ELF-1 (cell line): Measurements from ENCODE around the gene MRAP.
A peak's percentile ranks its signal among the peaks of the same experiment; 100 is the strongest.
"Not testable (repeated sequence)": the region's sequence is repeated elsewhere in the genome, so short reads cannot be mapped to it uniquely, and the experiment has no call there.

Experiments
- DNase-seq: peaks from one replicate; pipeline ENCODE4 v3.0.0-alpha.2; 2016; ENCODE audit warnings: low read depth, low spot score

MRAP gene

DNA sequence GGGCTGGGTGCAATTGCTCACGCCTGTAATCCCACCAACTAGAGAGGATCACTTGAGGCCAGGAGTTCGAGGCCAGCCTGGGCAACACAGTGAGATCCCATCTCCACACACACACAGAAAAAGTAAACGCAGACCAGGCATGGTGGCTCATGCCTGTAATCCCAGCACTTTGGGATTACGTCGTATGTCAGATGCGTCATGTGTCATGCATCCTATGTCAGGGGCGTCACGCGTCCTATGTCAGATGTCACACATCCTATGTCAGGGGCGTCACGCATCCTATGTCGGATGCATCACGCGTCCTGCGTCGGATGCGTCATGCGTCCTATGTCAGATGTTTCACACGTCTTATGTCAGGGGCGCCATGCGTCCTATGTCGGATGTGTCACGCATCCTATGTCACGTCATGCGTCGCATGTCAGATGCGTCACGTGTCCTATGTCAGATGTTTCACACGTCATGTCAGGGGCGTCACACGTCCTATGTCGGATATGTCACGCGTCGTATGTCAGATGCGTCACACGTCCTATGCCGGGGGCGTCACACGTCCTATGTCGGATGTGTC lies 1.5 kb downstream of the MRAP start:
- no peak for DNase-seq

DNA sequence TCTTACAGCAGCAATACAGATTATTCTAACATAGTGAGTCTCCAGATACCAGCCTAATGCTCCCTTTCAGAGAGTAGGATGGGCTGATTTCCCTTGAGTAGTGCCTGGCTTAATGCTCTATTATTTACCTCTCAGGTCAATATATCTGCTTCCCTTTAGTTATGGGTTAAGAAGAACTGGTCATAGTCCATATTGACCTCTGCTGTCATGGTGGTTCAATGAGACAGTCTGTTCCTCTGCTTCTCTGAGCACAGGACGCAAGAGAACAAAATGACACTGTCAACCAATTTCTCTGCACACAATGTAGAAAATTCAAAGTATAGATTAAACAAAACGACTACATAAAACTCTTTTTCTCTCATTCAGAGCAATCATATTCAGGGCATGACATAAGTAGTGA lies 2.9 kb downstream of the MRAP start:
- DNase-seq = no peak

GRCh38 chr21:32302560-32302959 lies 3.9 kb downstream of the MRAP start:
- no peak for DNase-seq

DNA sequence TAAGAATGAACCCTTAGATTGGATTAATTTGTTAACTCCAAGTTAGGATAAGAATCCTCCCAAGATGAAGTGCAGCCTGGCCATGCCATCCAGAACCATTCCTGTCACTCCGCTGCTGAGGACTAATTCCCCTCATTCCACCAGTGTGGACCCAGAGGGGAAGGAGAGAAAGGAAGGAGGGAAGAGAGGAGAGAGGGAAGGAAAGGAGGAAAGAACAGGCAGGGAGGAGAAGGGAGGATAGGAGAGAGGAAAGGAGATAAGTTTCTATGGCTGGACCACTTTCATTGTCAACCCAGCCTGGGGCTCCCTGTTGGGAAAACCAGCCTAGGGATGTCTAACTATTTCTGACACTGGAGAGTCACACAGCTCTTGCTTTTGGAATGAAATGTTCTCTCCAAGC lies 4.7 kb downstream of the MRAP start:
- no peak for DNase-seq

- no peak for DNase-seq
Observed at GRCh38 chr21:32304998-32305397, 6.3 kb downstream of the MRAP start.

DNA sequence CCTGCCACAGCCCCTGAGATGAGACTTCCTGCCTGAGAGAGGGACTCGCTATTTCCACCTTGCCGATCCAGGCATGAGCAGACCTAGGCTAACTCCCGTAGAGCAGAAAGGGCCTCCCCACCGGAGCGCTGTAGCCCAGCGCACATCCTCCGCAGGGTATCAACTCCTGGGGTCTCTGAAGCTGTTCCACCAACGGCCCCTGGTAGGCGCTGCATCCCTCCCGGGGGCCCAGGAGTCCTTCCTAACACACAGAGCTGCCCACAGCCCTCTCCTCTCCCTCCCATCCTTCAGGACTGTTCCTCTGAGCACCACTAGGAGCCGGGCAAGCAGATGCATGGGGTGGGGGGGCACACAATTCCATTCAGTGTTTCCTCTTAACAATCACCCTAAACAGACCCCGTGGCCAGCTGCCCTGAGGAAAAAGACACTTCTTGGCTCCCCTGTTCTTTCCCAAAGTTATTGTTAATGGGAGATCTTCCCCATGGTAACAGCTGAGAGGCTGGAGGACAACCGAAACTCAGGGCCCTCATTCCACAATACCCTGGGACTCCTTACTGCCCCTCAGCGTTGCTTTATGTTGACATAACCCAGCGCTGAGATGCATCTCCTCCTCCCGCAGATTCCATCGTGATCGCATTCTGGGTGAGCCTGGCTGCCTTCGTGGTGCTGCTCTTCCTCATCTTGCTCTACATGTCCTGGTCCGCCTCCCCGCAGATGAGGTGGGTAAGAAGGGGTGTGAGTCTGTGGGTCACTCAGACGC lies 7.5 kb downstream of the MRAP start:
- peak; percentile 92 for DNase-seq

DNA sequence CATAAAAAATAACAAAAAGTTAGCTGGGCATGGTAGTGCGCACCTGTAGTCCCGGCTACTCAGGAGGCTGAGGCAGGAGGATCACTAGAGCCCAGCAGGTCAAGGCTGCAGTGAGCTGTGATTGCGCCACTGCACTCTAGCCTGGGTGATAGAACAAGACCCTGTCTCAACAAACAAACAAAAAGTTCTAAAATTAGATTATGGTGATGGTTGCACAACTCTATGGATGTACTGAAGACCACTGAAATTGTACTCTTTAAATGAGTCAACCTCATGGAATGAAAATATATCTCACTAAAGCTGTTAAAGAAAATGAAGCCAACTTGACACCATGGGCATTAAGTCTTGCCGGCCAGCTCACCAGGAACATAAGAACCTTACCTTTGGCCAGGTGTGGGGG lies 9.1 kb downstream of the MRAP start:
- no peak for DNase-seq

- no peak for DNase-seq
Observed at GRCh38 chr21:32308696-32309095, 10.0 kb downstream of the MRAP start.

GRCh38 chr21:32309906-32310460 lies 11.3 kb downstream of the MRAP start:
- DNase-seq = peak; percentile 63

- DNase-seq = not testable (repeated sequence)
Observed at GRCh38 chr21:32310976-32311375, 12.3 kb downstream of the MRAP start.

DNA sequence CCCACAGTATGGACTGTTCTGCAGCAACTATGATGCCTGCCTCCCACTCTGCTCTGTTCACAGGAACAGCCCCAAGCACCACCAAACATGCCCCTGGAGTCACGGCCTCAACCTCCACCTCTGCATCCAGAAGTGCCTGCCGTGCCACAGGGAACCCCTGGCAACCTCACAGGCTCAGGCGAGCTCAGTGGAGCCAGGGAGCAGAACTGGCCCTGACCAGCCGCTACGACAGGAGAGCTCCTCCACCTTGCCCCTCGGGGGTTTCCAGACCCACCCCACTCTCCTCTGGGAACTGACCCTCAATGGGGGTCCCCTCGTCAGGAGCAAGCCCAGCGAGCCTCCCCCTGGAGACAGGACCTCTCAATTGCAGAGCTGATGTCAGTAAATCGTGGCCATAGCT lies 13.0 kb downstream of the MRAP start:
- DNase-seq = no peak

- no peak for DNase-seq
Observed at GRCh38 chr21:32312326-32312725, 13.7 kb downstream of the MRAP start.

GRCh38 chr21:32312976-32313375 lies 14.3 kb downstream of the MRAP start:
- DNase-seq = no peak

DNA sequence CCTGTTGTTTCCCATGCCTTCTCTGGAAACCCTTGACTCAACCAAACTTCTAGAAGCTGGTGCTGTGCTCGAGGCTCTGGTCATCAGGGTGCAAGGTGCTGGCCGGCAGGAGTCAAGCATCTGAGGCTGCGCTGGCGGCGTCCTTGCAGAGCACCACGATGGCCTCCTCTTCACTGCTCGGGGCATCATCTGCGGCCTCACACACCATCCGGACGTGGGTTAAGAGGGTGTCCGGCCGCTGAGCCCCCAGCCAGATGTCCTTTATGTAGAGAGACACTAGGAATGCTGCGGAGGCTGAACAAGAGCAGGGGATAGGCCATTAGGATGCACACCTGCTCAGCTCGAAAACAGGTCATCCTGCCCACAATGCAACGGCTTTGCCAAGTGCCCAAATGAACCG lies 16.2 kb downstream of the MRAP start:
- DNase-seq = no peak

DNA sequence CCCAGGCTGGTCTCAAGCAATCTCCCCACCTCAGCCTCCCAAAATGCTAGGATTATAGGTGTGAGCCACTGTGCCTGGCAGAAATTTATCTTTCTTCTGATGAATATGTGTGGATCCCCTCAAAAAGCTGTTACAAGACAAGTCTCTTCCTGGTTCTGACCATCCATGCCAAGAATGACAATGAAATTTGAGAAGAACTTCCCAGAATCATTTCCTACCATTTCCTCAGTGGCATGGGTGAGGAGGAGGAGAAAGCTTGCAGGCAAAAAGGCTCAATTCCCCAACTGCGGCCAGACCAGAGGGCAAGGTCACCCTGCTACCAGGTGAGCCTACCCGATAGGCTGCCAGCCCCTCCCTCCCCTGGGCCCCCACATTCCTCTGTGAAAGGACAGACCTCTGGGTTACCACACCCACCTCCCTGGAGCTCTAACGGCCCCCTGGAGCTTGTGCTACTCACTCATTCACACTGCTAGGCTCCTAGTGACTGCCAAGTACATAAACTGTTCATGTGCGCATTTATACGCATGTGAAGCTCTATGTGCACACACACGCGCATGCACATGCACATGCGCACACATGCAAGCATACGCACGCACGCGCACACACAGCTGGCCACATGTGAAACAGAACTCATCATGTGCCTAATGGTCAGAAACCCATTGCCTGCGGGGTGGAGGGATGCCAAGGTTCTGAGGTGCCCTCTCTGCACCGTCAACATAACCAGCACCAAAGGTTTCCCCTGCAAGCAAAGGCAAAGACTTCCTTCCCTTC lies 17.0 kb downstream of the MRAP start:
- DNase-seq = no peak

- DNase-seq = no peak
Observed at GRCh38 chr21:32316361-32317215, 17.9 kb downstream of the MRAP start.

- DNase-seq = no peak
Observed at GRCh38 chr21:32317726-32318125, 19.1 kb downstream of the MRAP start.

- DNase-seq = no peak
Observed at GRCh38 chr21:32319012-32319411, 20.4 kb downstream of the MRAP start.

GRCh38 chr21:32320059-32320458 lies 21.4 kb downstream of the MRAP start:
- DNase-seq = no peak

DNA sequence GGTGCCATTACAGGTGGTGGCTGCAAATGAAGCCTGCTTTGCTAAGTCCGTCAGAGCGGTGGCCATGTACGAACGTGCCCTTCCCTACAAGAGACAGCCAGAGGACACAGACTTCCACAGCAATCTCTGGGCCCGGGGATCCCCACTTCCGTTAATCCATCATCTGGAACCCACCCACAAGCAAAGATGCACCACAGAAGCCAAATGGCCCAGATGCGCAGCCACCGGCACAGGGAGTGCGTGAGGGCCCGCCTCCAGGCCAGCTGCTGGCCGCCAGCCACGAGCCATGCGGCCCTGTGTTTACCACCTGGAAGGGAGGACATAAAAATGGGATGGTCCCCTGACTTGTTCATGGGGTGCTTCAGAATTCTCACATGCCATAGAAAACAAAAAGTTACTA lies 22.1 kb downstream of the MRAP start:
- no peak for DNase-seq

DNA sequence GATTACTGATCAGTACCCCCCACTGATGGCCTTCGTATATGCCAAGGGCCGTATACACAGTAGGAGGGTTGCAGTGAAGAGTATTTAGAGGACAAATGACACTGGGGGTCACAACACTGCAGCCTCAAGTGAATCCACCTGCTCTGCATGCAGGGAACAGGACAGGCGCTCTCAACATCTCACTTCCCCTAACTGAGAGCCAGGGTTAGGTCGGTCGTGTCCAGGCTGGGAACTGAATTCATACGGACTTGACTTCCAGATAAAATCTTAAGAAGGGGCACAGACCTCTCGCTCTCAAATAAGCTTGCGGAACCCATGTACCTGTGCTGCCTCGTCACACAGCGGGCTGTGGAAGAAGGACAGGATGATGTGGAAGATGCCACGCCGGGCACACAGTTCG lies 22.8 kb downstream of the MRAP start:
- no peak for DNase-seq

DNA sequence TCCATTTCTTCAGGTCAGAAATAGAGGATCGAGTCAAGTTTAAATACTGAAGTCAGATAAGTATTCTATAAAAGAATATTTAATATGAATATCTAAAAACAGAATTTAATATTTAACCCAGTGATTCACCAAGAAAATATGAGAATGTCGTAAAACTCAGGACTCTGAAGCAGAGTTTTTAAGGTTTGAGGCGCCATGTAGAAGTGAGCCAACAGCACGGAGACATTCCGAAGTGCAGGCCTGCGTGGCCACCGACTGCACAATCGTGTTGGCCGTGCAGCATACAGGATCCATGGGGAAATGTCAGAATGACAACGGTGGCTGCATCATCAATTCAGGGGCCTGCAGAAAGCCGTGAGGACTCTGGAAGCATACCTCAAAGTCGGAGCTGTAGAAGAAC lies 23.4 kb downstream of the MRAP start:
- DNase-seq = no peak
